ENCODE data around the gene VCAN.

GRCh38 chr5:83523929-83524328, 52.4 kb downstream of the VCAN start:
- TF ChIP-seq POLR2A (IDR thresholded peaks at IDR 0.05) (no peak), CTCF (IDR thresholded peaks at IDR 0.05) (no peak)
